ENCODE data around the gene SVIL. TPM values are rescaled to one million over a fixed set of nuclear protein-coding genes. Genes with fewer than 3 reads are reported as not detected.
"Not testable (repeated sequence)": the region's sequence is repeated elsewhere in the genome, so short reads cannot be mapped to it uniquely, and the experiment has no call there.

The SVIL gene
- total RNA-seq, 2 experiments from 2014 or later: 9.4 to 12.0 TPM

GRCh38 chr10:29630205-29631048, 4.3 kb downstream of the SVIL start:
- intact Hi-C loops (cut with micrococcal nuclease): no loop called here
- Mint-ChIP-seq H3K27me3 (no peaks in the 10 kb centered on the region), H3K27ac (no peak overlapping the region), H3K9me3 (no peaks in the 10 kb centered on the region), H3K4me1 (ENCODE audit: low read depth) (peaks cover 26% of the 10 kb centered on the region), H3K4me3 (no peak overlapping the region), H3K36me3 (no peaks in the 10 kb centered on the region)
- ChIA-PET CTCF (no interaction called here), POLR2A (no interaction called here)
- DNase-seq: no peak

DNA sequence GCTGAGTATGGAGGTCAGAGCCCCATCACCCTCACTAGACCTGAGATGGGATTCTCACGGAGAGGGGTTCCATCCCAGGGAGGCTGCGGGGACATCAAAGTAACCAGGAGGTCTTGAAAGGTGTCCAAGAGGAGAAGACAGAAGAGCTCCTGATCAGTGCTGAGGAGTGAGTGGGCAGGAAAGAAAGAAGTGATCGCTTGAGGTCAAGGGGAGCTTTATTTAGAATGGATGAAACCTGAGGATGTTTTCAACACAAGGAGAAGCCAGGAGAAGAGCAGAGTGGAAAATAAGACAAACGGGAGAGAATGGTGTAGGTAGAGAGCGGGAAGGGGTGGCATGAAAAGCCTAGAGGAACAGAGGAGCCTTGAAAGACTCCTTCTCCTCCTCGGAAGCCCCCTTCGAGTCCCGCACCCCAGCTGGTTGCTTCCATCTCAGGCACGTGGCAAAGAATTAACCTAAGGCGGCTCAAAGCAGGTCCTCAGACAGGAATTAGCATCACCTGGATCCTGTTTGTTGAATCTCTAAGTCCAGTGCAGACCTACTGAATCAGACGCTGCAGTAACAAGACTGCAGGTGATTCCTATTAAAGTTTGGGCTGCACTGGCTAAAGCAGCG, 5.8 kb downstream of the SVIL start:
- CTCF ChIA-PET: no interaction called here
- no peak overlapping the region for H3K27ac Mint-ChIP-seq

GRCh38 chr10:29628311-29628710, 6.5 kb downstream of the SVIL start:
- no peaks in the 10 kb centered on the region for H3K27me3 Mint-ChIP-seq
- no peak overlapping the region for H3K4me3 Mint-ChIP-seq
- POLR2A ChIA-PET: no interaction called here
- no peaks in the 10 kb centered on the region for H3K36me3 Mint-ChIP-seq
- CTCF ChIA-PET: no interaction called here
- no peak for DNase-seq
- intact Hi-C loops (cut with micrococcal nuclease): no loop called here
- no peak overlapping the region for H3K27ac Mint-ChIP-seq
- H3K4me1 Mint-ChIP-seq (ENCODE audit: low read depth): peaks cover 10% of the 10 kb centered on the region
- H3K9me3 Mint-ChIP-seq: no peaks in the 10 kb centered on the region

More for the DNA sequence above, 5.8 kb downstream of the SVIL start:
- Mint-ChIP-seq H3K36me3 (no peaks in the 10 kb centered on the region), H3K4me3 (no peak overlapping the region), H3K9me3 (no peaks in the 10 kb centered on the region), H3K4me1 (ENCODE audit: low read depth) (peaks cover 16% of the 10 kb centered on the region), H3K27me3 (no peaks in the 10 kb centered on the region)
- POLR2A ChIA-PET: no interaction called here
- intact Hi-C loops (cut with micrococcal nuclease): no loop called here
- no peak for DNase-seq

GRCh38 chr10:29627201-29628132, 7.3 kb downstream of the SVIL start:
- no peak overlapping the region for H3K4me3 Mint-ChIP-seq
- H3K9me3 Mint-ChIP-seq: no peaks in the 10 kb centered on the region
- no peak for DNase-seq
- no peaks in the 10 kb centered on the region for H3K36me3 Mint-ChIP-seq
- ChIA-PET POLR2A (no interaction called here), CTCF (no interaction called here)
- H3K27ac Mint-ChIP-seq: no peak overlapping the region
- intact Hi-C loops (cut with micrococcal nuclease): no loop called here
- no peaks in the 10 kb centered on the region for H3K27me3 Mint-ChIP-seq
- peaks cover 5% of the 10 kb centered on the region for H3K4me1 Mint-ChIP-seq (ENCODE audit: low read depth)

DNA sequence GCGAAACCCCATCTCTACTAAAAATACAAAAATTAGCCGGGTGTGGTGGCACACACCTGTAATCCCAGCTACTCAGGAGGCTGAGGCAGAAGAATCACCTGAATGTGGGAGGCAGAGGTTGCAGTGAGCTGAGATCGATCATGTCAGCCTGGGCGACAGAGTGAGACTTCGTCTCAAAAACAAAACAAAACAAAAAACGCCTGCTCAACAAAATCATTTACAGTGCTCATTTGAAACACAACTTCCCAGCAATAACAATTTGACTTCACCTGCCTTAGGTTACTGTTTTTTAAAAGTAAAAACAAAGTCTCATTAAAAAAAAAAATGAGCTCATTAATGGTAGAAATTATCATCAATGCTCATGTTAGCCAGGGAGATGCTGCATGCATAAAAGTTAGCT, 10.4 kb downstream of the SVIL start:
- POLR2A ChIA-PET; H3K9me3 Mint-ChIP-seq; H3K36me3 Mint-ChIP-seq; H3K4me1 Mint-ChIP-seq (ENCODE audit: low read depth); H3K4me3 Mint-ChIP-seq; H3K27ac Mint-ChIP-seq; H3K27me3 Mint-ChIP-seq; DNase-seq; intact Hi-C loops (cut with micrococcal nuclease): not testable (repeated sequence)
- CTCF ChIA-PET: interaction anchor here (0.9 kb wide), 1 partner anchor 238 kb away, joined by 3 read pairs; no protein-coding TSS in a partner anchor

DNA sequence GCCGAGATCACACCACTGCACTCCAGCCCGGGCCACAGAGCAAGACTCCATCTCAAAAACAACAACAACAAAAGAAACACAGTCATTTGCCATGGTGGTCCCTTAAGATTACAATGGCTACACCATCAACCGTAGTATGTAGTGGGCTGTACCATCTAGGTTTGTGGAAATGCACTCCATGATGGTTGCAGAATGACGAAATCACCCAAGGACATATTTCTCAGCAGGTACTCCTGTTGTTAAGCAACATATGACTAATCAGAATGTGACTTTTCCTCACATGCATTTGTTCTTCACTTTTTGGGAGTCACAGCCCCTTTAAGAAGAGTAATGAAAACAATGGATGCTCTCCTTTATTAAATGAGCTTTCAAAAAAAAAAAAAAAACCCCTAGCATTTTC, 11.0 kb downstream of the SVIL start:
- H3K9me3 Mint-ChIP-seq: no peaks in the 10 kb centered on the region
- H3K27me3 Mint-ChIP-seq: no peaks in the 10 kb centered on the region
- intact Hi-C loops (cut with micrococcal nuclease): no loop called here
- no peaks in the 10 kb centered on the region for H3K36me3 Mint-ChIP-seq
- POLR2A ChIA-PET: no interaction called here
- CTCF ChIA-PET: no interaction called here
- no peak overlapping the region for H3K27ac Mint-ChIP-seq
- DNase-seq: no peak
- peaks cover 4% of the 10 kb centered on the region for H3K4me1 Mint-ChIP-seq (ENCODE audit: low read depth)
- no peak overlapping the region for H3K4me3 Mint-ChIP-seq

DNA sequence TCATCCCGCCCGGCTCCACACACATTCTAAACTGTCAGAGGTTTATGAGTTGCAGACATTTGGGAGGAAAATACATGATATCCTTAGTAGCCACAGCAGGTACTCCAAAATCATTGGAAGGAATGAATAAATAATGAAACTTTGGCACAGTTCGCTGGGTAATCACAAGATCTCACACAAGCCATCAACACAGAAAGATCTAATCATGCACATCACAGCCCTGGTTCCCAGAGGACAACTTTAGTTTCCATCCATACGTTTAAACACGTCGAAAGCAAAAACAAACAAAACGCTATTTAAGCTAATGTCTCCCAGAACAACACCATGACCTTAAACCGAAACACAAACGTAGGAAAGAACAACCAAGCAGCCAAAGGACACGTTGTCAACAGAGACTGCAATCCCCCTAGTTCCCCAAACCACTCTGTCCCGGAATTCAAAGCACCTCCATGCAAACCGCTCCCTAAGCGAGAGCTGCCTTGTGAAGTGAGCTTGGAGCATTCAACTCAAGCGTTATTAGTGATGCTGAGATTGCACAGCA, 12.3 kb downstream of the SVIL start:
- intact Hi-C loops (cut with micrococcal nuclease): no loop called here
- peaks cover 4% of the 10 kb centered on the region for H3K4me1 Mint-ChIP-seq (ENCODE audit: low read depth)
- H3K27me3 Mint-ChIP-seq: no peaks in the 10 kb centered on the region
- DNase-seq: no peak
- no peak overlapping the region for H3K4me3 Mint-ChIP-seq
- CTCF ChIA-PET: no interaction called here
- H3K9me3 Mint-ChIP-seq: no peaks in the 10 kb centered on the region
- POLR2A ChIA-PET: no interaction called here
- no peak overlapping the region for H3K27ac Mint-ChIP-seq
- H3K36me3 Mint-ChIP-seq: no peaks in the 10 kb centered on the region

DNA sequence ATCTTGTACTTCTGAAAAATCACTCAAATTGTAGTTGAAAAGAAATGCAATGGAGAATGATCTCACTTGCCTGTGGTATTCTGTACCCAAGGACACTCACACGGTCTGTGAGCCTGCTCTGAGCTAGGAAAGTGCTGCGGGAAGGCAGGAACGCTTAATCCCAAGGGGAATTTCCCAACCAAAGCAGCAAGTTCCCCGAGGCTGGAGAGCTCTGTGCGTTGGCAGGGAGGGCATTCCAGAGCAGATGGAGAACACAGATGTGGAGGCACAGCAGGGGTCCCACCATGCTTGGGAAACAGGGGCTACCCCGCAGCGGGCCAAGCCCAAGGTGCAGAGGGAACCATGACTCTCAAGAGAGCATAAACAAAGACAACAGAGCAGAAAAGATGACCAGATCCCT, 13.6 kb downstream of the SVIL start:
- Mint-ChIP-seq H3K36me3 (no peaks in the 10 kb centered on the region), H3K4me3 (no peak overlapping the region), H3K4me1 (ENCODE audit: low read depth) (peaks cover 4% of the 10 kb centered on the region), H3K27me3 (no peaks in the 10 kb centered on the region), H3K9me3 (no peaks in the 10 kb centered on the region), H3K27ac (no peak overlapping the region)
- intact Hi-C loops (cut with micrococcal nuclease): no loop called here
- ChIA-PET CTCF (interaction anchor here (0.5 kb wide), 1 partner anchor 68 kb away, joined by 3 read pairs; no protein-coding TSS in a partner anchor), POLR2A (no interaction called here)
- DNase-seq: no peak

DNA sequence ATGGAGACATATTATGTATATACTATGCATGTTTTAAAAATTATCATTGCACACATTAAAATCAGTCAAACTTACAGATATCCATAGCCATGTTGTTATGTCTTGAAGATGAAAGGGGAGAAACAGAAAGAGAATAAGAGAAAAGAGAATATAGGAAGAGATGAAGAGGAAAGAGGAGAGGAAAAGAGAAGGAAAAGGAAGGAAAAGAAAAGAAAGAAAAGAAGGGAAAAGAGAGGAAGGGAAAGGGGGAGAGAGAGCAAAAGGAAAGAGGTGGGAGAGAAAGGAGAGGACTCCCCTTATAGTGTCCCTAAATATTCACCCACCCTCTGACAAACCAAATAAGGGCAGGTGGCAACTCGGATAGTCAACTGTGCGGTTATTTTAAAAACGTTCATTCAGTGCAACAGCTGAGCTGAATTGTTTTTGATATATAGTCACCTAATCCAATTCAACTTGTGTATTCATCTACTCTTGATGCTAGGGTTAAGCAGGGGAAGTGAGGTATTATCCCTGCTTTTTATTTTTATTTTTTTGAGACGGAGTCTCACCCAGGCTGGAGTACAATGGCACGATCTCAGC, 14.6 kb downstream of the SVIL start:
- CTCF ChIA-PET: no interaction called here
- Mint-ChIP-seq H3K9me3 (no peaks in the 10 kb centered on the region), H3K36me3 (no peaks in the 10 kb centered on the region), H3K27me3 (no peaks in the 10 kb centered on the region), H3K27ac (no peak overlapping the region), H3K4me1 (ENCODE audit: low read depth) (peaks cover 4% of the 10 kb centered on the region), H3K4me3 (no peak overlapping the region)
- intact Hi-C loops (cut with micrococcal nuclease): no loop called here
- POLR2A ChIA-PET: no interaction called here
- no peak for DNase-seq

- POLR2A ChIA-PET: no interaction called here
- intact Hi-C loops (cut with micrococcal nuclease): no loop called here
- DNase-seq: no peak
- Mint-ChIP-seq H3K9me3 (peaks cover 3% of the 10 kb centered on the region), H3K27me3 (no peaks in the 10 kb centered on the region), H3K36me3 (no peaks in the 10 kb centered on the region), H3K27ac (no peak overlapping the region), H3K4me1 (ENCODE audit: low read depth) (peaks cover 4% of the 10 kb centered on the region), H3K4me3 (no peak overlapping the region)
- CTCF ChIA-PET: no interaction called here
These were observed 15.5 kb downstream of the SVIL start for GRCh38 chr10:29619241-29619669.

DNA sequence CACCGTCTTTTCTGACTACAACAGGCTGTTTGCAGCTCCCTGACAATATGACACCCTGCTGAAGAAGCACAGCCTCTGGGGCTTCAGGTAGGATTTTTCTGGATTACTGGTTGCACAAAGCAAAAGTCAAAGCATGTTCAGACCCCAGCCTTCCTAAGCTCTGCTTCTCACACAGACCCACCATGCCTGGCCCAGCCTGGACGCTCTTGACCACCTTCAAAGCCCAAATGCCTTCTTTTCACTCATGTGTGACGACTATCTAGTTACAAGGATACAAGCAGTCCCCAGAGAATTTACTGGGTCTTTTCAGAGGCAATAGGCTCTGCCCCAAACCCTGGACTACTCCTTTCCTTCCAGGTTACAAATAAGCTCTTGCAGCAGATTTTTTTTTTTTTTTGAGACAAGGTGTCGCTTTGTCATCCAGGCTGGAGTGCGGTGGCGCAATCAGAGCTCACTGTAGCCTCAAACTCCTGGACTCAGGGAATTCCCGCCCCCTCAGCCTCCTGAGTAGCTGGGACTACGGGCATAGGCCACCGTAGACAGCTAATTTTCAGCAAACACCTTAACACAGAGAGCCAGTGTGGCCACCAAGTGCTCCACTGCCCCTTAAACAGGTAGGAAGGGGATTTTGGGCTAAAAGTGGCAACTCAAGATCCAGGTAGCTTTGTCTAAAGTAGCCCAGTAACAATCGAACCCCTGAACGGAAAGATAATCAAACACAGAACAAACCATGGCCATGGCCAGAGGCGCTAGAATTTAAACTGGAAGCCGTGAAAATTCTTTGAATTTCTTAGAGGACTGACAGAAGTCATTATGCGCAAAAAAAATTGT, 16.2 kb downstream of the SVIL start:
- H3K4me1 Mint-ChIP-seq (ENCODE audit: low read depth): peaks cover 4% of the 10 kb centered on the region
- no peak overlapping the region for H3K27ac Mint-ChIP-seq
- ChIA-PET POLR2A (no interaction called here), CTCF (no interaction called here)
- intact Hi-C loops (cut with micrococcal nuclease): no loop called here
- H3K27me3 Mint-ChIP-seq: no peaks in the 10 kb centered on the region
- no peak for DNase-seq
- H3K9me3 Mint-ChIP-seq: peaks cover 5% of the 10 kb centered on the region
- no peaks in the 10 kb centered on the region for H3K36me3 Mint-ChIP-seq
- no peak overlapping the region for H3K4me3 Mint-ChIP-seq
